Vagina (tissue), 2 donors: ENCODE measurements around the gene C1orf94. TPM values are rescaled to one million over a fixed set of nuclear protein-coding genes. Genes with fewer than 3 reads are reported as not detected.

ENCODE experiments used
- DNase-seq, 2 donors: peaks; one replicate each; pipeline ENCODE4 v3.0.0-alpha.2; 2017; ENCODE audit errors: extremely low spot score in 2 of 2
- H3K27ac ChIP-seq: fragments of 200-600 bp; sonication (generic); one replicate; pipeline ENCODE4 v1.5.1; 2019
- H3K27me3 ChIP-seq: fragments of 200-600 bp; sonication (generic); one replicate; pipeline ENCODE4 v1.5.1; 2019
- H3K36me3 ChIP-seq, 2 donors: fragments of 200-600 bp; sonication (generic); one replicate each; pipeline ENCODE4 v1.5.1; 2017 to 2019
- H3K4me1 ChIP-seq: fragments of 200-600 bp; sonication (generic); one replicate; pipeline ENCODE4 v1.5.1; 2019
- H3K4me3 ChIP-seq, 2 donors: fragments of 200-600 bp; sonication (generic); 1 replicate in 1 of 2; 2 replicates in 1 of 2; pipeline ENCODE4 v1.5.1; 2016 to 2019
- H3K9me3 ChIP-seq: fragments of 200-600 bp; sonication (generic); one replicate; pipeline ENCODE4 v1.5.1; 2019
- POLR2A ChIP-seq, 2 donors: fragments of 450-650 bp; IDR thresholded peaks; one replicate each; pipeline ENCODE4 v1.6.1; 2017; ENCODE audit warnings: antibody characterized with exemption in 2 of 2, mild to moderate bottlenecking in 2 of 2, moderate library complexity in 2 of 2
- POLR2AphosphoS5 ChIP-seq, 2 donors: sonication (generic); formaldehyde crosslinking; IDR thresholded peaks; one replicate each; pipeline ENCODE4 v1.9.0; 2017; ENCODE audit warnings: antibody characterized with exemption in 2 of 2, mild to moderate bottlenecking in 2 of 2, low read depth in 1 of 2; ENCODE audit not compliant: insufficient read depth in 1 of 2
- intact Hi-C: fragments of 100-400 bp; cut with DNase I; formaldehyde crosslinking; loops from one replicate; pipeline ENCODE4 v1.15.1; 2023
- total RNA-seq: library from RNA; depleted of rRNA; stranded (reverse); fragments of >200 nt; gene quantifications from one replicate; pipeline ENCODE4 v1.2.3, GENCODE V29; 2016
- TF ChIP-seq, protein P1 (sequence below), 3 experiments: fragments of 450-650 bp in 2 of 3; fragments of 200-600 bp in 1 of 3; sonication (generic) in 1 of 3; IDR thresholded peaks; one replicate each; pipeline ENCODE4 v1.5.1; 2017 to 2019; ENCODE audit warnings: antibody characterized with exemption in 3 of 3, mild to moderate bottlenecking in 2 of 3, moderate library complexity in 2 of 3

Gene C1orf94, protein sequence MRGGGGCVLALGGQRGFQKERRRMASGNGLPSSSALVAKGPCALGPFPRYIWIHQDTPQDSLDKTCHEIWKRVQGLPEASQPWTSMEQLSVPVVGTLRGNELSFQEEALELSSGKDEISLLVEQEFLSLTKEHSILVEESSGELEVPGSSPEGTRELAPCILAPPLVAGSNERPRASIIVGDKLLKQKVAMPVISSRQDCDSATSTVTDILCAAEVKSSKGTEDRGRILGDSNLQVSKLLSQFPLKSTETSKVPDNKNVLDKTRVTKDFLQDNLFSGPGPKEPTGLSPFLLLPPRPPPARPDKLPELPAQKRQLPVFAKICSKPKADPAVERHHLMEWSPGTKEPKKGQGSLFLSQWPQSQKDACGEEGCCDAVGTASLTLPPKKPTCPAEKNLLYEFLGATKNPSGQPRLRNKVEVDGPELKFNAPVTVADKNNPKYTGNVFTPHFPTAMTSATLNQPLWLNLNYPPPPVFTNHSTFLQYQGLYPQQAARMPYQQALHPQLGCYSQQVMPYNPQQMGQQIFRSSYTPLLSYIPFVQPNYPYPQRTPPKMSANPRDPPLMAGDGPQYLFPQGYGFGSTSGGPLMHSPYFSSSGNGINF
- total RNA-seq = not detected

DNA sequence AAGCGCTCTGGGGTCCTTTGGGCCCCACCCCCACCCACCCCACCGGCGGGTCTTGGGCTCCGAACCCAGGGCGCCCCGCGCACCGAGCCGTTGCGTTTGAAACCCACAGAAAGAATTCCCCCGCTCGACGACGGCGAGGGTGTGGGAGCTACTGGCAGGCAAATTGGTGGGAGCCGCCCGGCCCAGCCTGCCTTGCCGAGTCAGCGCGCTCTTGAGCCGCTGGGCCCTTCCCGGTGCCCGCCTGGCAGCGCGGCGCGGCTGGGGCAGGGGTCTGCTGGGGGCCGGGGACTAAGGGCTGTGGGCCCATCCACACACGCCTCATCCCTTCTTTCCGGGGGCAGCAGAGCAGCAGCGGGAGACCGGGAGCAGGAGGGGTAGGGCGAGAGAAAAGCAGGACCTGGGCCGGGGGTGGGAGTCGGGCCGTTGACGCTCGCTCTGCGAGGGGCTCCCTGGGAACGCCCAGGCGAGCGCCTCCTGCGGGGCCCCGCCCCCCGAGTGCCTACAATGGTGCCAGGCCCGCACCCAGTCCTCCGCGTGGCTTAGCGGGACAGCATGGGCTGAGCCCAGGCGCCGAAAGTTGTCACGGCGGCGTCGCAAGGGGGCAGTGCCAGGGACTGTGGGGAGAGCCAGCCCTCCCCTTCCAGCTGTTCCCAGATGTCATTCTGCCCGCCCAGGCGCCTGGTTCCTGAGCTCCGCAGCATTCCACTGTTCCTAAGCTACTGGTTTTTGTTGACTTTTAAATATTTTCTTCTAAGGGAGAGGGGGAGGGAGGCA, at the start of gene C1orf94:
TSS of gene C1orf94 (plus strand) at position 78 of the 774 bp plus-strand sequence. CDS start 883 bp downstream, outside the sequence.
- intact Hi-C loops = no loop called here
- H3K4me1 ChIP-seq = no peaks in the 10 kb centered on the region
- TF ChIP-seq POLR2A (IDR thresholded peaks at IDR 0.05) (no peak), POLR2AphosphoS5 (IDR thresholded peaks at IDR 0.05; ENCODE audit: insufficient read depth in 1 of 2, low read depth in 1 of 2) (no peak)
- TF ChIP-seq, protein P1, sequence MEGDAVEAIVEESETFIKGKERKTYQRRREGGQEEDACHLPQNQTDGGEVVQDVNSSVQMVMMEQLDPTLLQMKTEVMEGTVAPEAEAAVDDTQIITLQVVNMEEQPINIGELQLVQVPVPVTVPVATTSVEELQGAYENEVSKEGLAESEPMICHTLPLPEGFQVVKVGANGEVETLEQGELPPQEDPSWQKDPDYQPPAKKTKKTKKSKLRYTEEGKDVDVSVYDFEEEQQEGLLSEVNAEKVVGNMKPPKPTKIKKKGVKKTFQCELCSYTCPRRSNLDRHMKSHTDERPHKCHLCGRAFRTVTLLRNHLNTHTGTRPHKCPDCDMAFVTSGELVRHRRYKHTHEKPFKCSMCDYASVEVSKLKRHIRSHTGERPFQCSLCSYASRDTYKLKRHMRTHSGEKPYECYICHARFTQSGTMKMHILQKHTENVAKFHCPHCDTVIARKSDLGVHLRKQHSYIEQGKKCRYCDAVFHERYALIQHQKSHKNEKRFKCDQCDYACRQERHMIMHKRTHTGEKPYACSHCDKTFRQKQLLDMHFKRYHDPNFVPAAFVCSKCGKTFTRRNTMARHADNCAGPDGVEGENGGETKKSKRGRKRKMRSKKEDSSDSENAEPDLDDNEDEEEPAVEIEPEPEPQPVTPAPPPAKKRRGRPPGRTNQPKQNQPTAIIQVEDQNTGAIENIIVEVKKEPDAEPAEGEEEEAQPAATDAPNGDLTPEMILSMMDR (IDR thresholded peaks at IDR 0.05) = no peak
- no peaks in the 10 kb centered on the region for H3K9me3 ChIP-seq
- H3K27ac ChIP-seq = no peak within 1 kb of the TSS
- no peak within 1 kb of the TSS for H3K4me3 ChIP-seq
- H3K36me3 ChIP-seq = no peaks in the 10 kb centered on the region
- no peaks in the 10 kb centered on the region for H3K27me3 ChIP-seq
- DNase-seq = no peak

DNA sequence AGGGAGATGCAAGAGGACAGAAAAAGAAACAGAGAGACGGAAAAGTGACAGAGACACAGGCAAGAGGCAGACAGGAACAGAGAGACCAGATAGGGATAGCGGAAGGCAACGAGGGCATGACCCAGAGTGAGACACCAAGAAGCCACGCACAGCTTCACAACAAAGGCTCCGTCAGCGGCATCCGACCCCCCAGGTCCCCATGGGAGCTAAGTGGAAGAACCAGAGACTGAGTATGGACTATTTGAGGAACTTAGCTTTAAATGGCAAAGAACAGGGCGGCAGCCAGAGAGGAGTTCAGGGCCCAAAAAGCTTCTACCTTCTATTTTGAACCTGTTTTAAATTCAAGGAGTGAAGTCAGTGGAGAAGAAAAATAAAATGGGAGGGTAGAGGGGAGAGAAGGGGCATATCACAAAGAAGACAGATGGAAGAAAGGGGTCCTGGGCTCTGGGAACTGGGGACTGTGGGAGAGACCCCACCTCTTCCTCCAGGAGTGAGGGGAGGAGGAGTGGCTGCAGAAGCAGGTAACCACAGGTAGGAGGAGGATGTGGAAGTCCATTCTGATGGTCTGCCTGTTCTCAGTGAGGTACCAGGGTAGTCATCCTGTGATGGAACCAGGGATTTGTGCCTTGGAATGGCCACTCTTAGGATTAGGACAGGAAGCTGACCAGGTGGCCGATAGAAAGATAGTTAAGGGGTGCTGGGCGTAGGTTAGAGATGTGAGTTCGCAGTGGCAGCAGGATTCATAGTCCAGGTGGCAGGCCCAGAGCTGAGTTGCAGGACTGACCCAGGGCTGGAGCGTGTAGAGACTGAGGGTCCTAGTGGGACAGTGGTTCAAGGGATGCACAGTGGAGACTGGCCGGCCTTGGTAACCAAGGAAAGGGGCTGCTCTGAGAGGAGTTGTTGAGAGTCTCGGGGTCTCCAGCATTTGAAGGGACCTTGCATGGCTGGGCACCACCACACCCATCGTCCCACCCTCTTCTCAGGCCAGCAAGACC, 49.4 kb upstream of the C1orf94 start:
- intact Hi-C loops = no loop called here
- Histone ChIP-seq H3K9me3 (no peaks in the 10 kb centered on the region), H3K27me3 (no peaks in the 10 kb centered on the region), H3K4me3 (no peak overlapping the region), H3K36me3 (no peaks in the 10 kb centered on the region), H3K27ac (no peak overlapping the region), H3K4me1 (no peaks in the 10 kb centered on the region)
- TF ChIP-seq, protein P1 (IDR thresholded peaks at IDR 0.05) = no peak
- no peak for TF ChIP-seq POLR2A (IDR thresholded peaks at IDR 0.05)
- no peak for TF ChIP-seq POLR2AphosphoS5 (IDR thresholded peaks at IDR 0.05; ENCODE audit: insufficient read depth in 1 of 2, low read depth in 1 of 2)
- DNase-seq = peak; percentile 71 to 81

DNA sequence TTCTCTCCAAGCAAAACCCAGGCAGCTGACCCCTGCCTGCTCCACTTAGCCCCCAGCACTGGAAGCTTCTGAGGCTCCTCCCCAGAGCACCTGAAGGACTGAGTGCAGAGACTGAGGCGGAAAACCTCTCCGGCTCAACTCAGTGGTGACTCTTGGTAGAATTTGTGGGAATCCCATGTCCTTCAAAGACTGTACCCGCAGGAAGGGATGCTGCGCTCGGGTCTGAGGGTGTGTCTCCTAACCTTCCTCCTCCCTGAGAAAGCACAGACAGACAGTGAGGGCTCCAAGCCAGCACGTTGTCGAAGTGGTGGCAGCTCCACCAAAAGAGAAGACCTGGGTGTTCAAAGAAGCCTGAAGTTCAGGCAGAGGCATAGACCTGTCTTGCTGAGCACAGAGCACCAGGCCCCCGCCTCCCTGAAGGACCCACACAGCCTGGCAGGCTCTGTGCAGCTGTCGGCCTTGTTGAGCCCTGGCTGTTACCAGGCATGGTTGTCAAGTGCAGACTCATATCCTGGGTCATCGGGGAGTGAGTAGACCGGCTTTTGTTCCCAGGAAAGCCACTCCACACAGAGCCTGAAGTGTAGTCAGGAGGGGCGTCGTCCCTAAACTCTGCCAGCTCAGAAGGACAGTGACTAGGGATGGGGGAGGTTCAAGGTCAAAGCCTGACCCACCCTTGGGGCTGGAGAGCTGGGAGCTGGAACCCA, 48.4 kb upstream of the C1orf94 start:
- Histone ChIP-seq H3K36me3 (no peaks in the 10 kb centered on the region), H3K9me3 (no peaks in the 10 kb centered on the region), H3K4me1 (no peaks in the 10 kb centered on the region), H3K27me3 (no peaks in the 10 kb centered on the region), H3K27ac (no peak overlapping the region), H3K4me3 (no peak overlapping the region)
- intact Hi-C loops = no loop called here
- DNase-seq = peak; percentile 69 to 84
- TF ChIP-seq POLR2AphosphoS5 (IDR thresholded peaks at IDR 0.05; ENCODE audit: insufficient read depth in 1 of 2, low read depth in 1 of 2) = no peak
- no peak for TF ChIP-seq POLR2A (IDR thresholded peaks at IDR 0.05)
- TF ChIP-seq, protein P1 (IDR thresholded peaks at IDR 0.05) = no peak

DNA sequence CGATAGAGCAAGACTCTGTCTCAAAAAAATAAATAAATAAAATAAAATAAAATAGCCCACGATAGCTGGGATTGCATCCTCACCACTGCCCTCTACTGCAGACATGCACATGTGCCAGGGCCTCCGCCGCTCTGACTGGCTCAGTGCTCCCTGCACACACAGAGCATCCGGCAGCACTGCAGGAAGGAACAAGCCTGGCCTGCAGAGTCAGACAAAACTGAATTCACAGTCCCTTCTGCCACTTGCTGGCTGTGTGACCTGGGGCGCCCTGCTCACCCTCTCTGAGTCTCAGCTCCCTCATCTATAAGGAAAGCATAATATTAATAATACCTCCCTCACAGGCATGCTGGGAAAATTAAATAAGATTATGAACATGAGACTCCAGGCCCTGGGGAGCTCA, 47.1 kb upstream of the C1orf94 start:
- H3K9me3 ChIP-seq = no peaks in the 10 kb centered on the region
- no peaks in the 10 kb centered on the region for H3K4me1 ChIP-seq
- peak; percentile 22 to 79 for DNase-seq
- no peak overlapping the region for H3K4me3 ChIP-seq
- intact Hi-C loops = no loop called here
- no peaks in the 10 kb centered on the region for H3K36me3 ChIP-seq
- H3K27ac ChIP-seq = no peak overlapping the region
- no peaks in the 10 kb centered on the region for H3K27me3 ChIP-seq
- TF ChIP-seq POLR2A (IDR thresholded peaks at IDR 0.05) (no peak), POLR2AphosphoS5 (IDR thresholded peaks at IDR 0.05; ENCODE audit: insufficient read depth in 1 of 2, low read depth in 1 of 2) (no peak)
- TF ChIP-seq, protein P1 (IDR thresholded peaks at IDR 0.05) = no peak
